H1 (cell line): ENCODE measurements around the gene IREB2. TPM values are rescaled to one million over a fixed set of nuclear protein-coding genes. Genes with fewer than 3 reads are reported as not detected.

Experiments
- ASH2L ChIP-seq: fragments of 200-600, 300-600 bp; sonication (generic); IDR thresholded peaks from one replicate; pipeline ENCODE4 v1.7.1; 2017; ENCODE audit warnings: low read length
- BACH1 ChIP-seq: IDR thresholded peaks from 2 replicates; pipeline ENCODE4 v1.6.1; 2012; ENCODE audit warnings: low read length, improper control_type of control experiment
- CEBPB ChIP-seq: IDR thresholded peaks from 2 replicates; pipeline ENCODE4 v1.6.1; 2012; ENCODE audit warnings: low read depth, low read length
- CHD1 ChIP-seq: IDR thresholded peaks from 2 replicates; pipeline ENCODE4 v1.6.1; 2012; ENCODE audit warnings: low read depth, low read length, improper control_type of control experiment
- CHD7 ChIP-seq: fragments of 300-600 bp; sonication (generic); IDR thresholded peaks from 2 replicates; pipeline ENCODE4 v1.7.1; 2012; ENCODE audit warnings: low read length, moderate library complexity, mild to moderate bottlenecking, inconsistent platforms; ENCODE audit not compliant: insufficient replicate concordance
- FOSL1 ChIP-seq: IDR thresholded peaks from 2 replicates; pipeline ENCODE4 v1.6.1; 2011; ENCODE audit warnings: mild to moderate bottlenecking, low read depth, low read length, moderate library complexity; ENCODE audit not compliant: insufficient read depth
- GABPA ChIP-seq: IDR thresholded peaks from 2 replicates; pipeline ENCODE4 v1.6.1; 2011; ENCODE audit warnings: mild to moderate bottlenecking, low read length, moderate library complexity, borderline replicate concordance; ENCODE audit not compliant: insufficient read depth
- GTF2F1 ChIP-seq: IDR thresholded peaks from 2 replicates; pipeline ENCODE4 v1.6.1; 2012; ENCODE audit warnings: low read depth, low read length, improper control_type of control experiment, borderline replicate concordance
- JUND ChIP-seq: IDR thresholded peaks from 2 replicates; pipeline ENCODE4 v1.6.1; 2011; ENCODE audit warnings: mild to moderate bottlenecking, improper control_type of control experiment, low read length
- NRF1 ChIP-seq: IDR thresholded peaks from 2 replicates; pipeline ENCODE4 v1.6.1; 2011; ENCODE audit warnings: mild to moderate bottlenecking, low read depth, low read length, improper control_type of control experiment
- TEAD4 ChIP-seq: IDR thresholded peaks from 2 replicates; pipeline ENCODE4 v1.6.1; 2012; ENCODE audit warnings: low read depth, low read length, inconsistent platforms, mixed read lengths
- USF2 ChIP-seq: IDR thresholded peaks from 2 replicates; pipeline ENCODE4 v1.6.1; 2011; ENCODE audit warnings: low read length, improper control_type of control experiment
- polyA plus RNA-seq, 7 experiments: library from polyadenylated mRNA; depleted of rRNA in 3 of 7; stranded (reverse) in 5 of 7; unstranded in 2 of 7; fragments of >200 nt in 5 of 7; fragments of 200-250 nt in 2 of 7; gene quantifications; 1 replicate in 5 of 7; 2 replicates in 1 of 7; 4 replicates in 1 of 7; pipeline versions ENCODE4 v1.2.1 to v1.2.3, GENCODE V29; 2011 to 2013; ENCODE audit warnings: missing spikeins in 2 of 7, mixed read lengths in 2 of 7
- total RNA-seq: library from RNA; stranded (reverse); fragmentation: NEBNext Ultra II Directional; extraction: Animal tissue kit (Norgen Biotek cat#: 25700); gene quantifications from 2 replicates; pipeline ENCODE4 v1.2.1, GENCODE V29; 2021

The IREB2 gene
- total and polyA plus RNA-seq, 2 of the 8 experiments (the other 6 are each of a cell fraction or from before 2014, with no cell fraction given), result 21.0 to 103 TPM

- no peak for TF ChIP-seq CHD7
- no peak for TF ChIP-seq USF2
- no peak for TF ChIP-seq NRF1
- no peak for TF ChIP-seq FOSL1
- no peak for TF ChIP-seq ASH2L
- TF ChIP-seq CHD1, result no peak
- TF ChIP-seq JUND, result no peak
- TF ChIP-seq TEAD4, result no peak
- no peak for TF ChIP-seq CEBPB
- no peak for TF ChIP-seq GTF2F1
- no peak for TF ChIP-seq GABPA
- no peak for TF ChIP-seq BACH1
These were observed 44.0 kb upstream of the IREB2 start (continued) for GRCh38 chr15:78394026-78394425.
